Erythroblast (primary cell): Measurements from ENCODE around the gene PDCD4.

Experiments
- GATA1 ChIP-seq: IDR thresholded peaks from 2 replicates; pipeline ENCODE4 v1.6.1; 2011; ENCODE audit warnings: low read depth, mild to moderate bottlenecking, control low read depth, low read length, moderate library complexity
- POLR2A ChIP-seq: IDR thresholded peaks from 2 replicates; pipeline ENCODE4 v1.6.1; 2011; ENCODE audit warnings: mild to moderate bottlenecking, low read length

- no peak for TF ChIP-seq POLR2A
- no peak for TF ChIP-seq GATA1
These were observed 48.5 kb downstream of the PDCD4 start for GRCh38 chr10:110919971-110920881.
